Right atrium auricular region (tissue), 2 donors: ENCODE measurements around the gene MYCBP2. TPM values are rescaled to one million over a fixed set of nuclear protein-coding genes. Genes with fewer than 3 reads are reported as not detected.

Experiments
- DNase-seq: peaks from one replicate; pipeline ENCODE4 v3.0.0-alpha.2; 2019; ENCODE audit warnings: low spot score
- H3K27ac ChIP-seq, 2 donors: fragments of 200-600 bp; sonication (generic); 1 replicate in 1 of 2; 2 replicates in 1 of 2; pipeline ENCODE4 v1.5.1; 2016 to 2019
- H3K27me3 ChIP-seq, 2 donors: fragments of 200-600 bp; sonication (generic); one replicate each; pipeline versions ENCODE4 v1.5.1 to v1.6.0; 2017 to 2019
- H3K36me3 ChIP-seq: fragments of 200-600 bp; sonication (generic); one replicate; pipeline ENCODE4 v1.5.1; 2016
- H3K4me1 ChIP-seq, 2 donors: fragments of 200-600 bp; sonication (generic); one replicate each; pipeline versions ENCODE4 v1.5.1 to v1.6.0; 2017 to 2019
- H3K4me3 ChIP-seq, 2 donors: fragments of 200-600 bp; sonication (generic); 1 replicate in 1 of 2; 2 replicates in 1 of 2; pipeline ENCODE4 v1.5.1; 2017 to 2019; ENCODE audit warnings: mild to moderate bottlenecking in 1 of 2, moderate library complexity in 1 of 2
- H3K9me3 ChIP-seq, 2 donors: fragments of 200-600 bp; sonication (generic); one replicate each; pipeline ENCODE4 v1.5.1; 2019
- total RNA-seq, 2 donors: library from RNA; depleted of rRNA; stranded (reverse); fragments of >200 nt; gene quantifications; one replicate each; pipeline ENCODE4 v1.1.0, GENCODE V29; 2016
- TF ChIP-seq, protein P1 (sequence below), 2 donors: fragments of 200-600 bp; sonication (generic); IDR thresholded peaks; one replicate each; pipeline ENCODE4 v1.5.1; 2019; ENCODE audit warnings: antibody characterized with exemption in 2 of 2

The MYCBP2 gene
- total RNA-seq, 2 donors from 2014 or later, result 78.6 to 91.2 TPM

DNA sequence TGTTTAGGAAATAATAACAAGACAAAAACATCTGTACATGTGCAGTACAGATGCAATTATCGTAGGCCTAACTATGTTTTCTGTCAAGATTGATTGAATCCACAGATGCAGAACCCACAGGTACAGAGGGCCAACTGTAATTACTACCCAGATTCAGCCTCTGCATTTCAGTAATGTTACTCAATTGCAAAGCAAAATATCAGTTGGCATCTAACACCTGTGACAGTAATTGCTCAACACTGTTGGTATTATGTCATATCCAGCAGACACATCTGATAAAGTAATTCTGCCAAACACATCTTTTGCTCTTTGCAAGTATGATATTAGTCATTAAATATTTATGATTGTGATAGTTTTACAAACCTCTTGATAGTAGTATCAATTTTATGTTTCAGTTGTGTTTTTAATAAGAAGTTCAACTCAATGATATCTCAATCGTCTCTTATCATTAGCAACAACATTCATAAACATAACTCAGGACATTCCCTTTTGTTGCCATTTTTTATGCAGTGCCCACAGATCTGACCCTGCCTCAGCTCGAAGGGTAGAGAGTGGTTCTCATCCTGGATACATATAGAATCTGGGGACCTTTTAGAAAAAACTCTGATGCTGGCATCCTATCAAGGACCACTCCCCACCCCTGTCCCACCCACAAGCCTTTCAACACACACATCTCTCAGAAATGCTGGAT lies 104.7 kb downstream of the MYCBP2 start:
- H3K36me3 ChIP-seq, result peaks cover 37% of the 10 kb centered on the region
- DNase-seq, result no peak
- TF ChIP-seq, protein P1, sequence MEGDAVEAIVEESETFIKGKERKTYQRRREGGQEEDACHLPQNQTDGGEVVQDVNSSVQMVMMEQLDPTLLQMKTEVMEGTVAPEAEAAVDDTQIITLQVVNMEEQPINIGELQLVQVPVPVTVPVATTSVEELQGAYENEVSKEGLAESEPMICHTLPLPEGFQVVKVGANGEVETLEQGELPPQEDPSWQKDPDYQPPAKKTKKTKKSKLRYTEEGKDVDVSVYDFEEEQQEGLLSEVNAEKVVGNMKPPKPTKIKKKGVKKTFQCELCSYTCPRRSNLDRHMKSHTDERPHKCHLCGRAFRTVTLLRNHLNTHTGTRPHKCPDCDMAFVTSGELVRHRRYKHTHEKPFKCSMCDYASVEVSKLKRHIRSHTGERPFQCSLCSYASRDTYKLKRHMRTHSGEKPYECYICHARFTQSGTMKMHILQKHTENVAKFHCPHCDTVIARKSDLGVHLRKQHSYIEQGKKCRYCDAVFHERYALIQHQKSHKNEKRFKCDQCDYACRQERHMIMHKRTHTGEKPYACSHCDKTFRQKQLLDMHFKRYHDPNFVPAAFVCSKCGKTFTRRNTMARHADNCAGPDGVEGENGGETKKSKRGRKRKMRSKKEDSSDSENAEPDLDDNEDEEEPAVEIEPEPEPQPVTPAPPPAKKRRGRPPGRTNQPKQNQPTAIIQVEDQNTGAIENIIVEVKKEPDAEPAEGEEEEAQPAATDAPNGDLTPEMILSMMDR (IDR thresholded peaks at IDR 0.05), result no peak
- no peaks in the 10 kb centered on the region for H3K27me3 ChIP-seq
- H3K4me1 ChIP-seq, result no peaks in the 10 kb centered on the region
- H3K27ac ChIP-seq, result no peak overlapping the region
- H3K9me3 ChIP-seq, result no peaks in the 10 kb centered on the region
- H3K4me3 ChIP-seq, result no peak overlapping the region

DNA sequence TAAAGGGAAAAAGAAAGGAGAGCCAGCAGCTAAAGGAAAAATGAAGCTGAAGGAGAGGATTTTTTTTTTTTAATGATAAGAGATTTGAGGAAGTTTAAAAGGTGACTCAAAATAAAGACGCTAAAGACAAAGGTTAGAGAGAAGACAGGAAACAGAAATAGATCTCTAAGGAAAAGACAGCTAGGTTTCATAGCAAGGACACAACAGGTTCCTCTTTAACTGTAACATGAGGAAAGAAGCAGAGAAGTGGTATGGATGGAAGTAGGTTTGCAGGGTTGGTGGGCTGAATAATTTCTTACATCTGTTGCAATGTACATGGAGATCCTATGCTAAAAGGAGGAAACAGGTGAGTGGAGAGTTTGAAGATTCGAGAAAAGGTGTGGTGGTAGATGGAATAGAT lies 107.5 kb downstream of the MYCBP2 start:
- no peaks in the 10 kb centered on the region for H3K9me3 ChIP-seq
- no peaks in the 10 kb centered on the region for H3K27me3 ChIP-seq
- TF ChIP-seq, protein P1 (IDR thresholded peaks at IDR 0.05), result no peak
- DNase-seq, result no peak
- no peaks in the 10 kb centered on the region for H3K4me1 ChIP-seq
- H3K27ac ChIP-seq, result no peak overlapping the region
- H3K4me3 ChIP-seq, result no peak overlapping the region
- peaks cover 63% of the 10 kb centered on the region for H3K36me3 ChIP-seq

DNA sequence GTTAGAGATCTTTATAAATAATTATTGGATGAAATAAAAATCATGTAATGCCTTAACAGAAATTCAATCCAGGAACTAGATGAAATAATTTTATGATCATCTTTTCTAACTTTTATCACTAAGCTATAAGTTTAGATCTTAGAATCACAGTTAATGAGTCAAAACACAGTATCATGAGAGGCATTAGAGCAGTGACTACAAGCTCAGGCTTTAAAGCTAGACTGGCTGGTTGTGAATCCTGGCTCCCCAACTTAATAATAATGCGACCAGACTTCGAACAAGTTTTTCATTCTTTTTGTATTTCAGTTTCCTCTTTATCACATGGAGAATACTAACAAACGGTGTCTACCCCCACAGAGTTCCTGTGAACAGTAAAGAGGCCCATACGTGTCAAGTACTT lies 108.6 kb downstream of the MYCBP2 start:
- Histone ChIP-seq H3K9me3 (no peaks in the 10 kb centered on the region), H3K27me3 (no peaks in the 10 kb centered on the region), H3K4me3 (no peak overlapping the region), H3K4me1 (no peaks in the 10 kb centered on the region), H3K27ac (no peak overlapping the region), H3K36me3 (peaks cover 70% of the 10 kb centered on the region)
- no peak for DNase-seq
- TF ChIP-seq, protein P1 (IDR thresholded peaks at IDR 0.05), result no peak

DNA sequence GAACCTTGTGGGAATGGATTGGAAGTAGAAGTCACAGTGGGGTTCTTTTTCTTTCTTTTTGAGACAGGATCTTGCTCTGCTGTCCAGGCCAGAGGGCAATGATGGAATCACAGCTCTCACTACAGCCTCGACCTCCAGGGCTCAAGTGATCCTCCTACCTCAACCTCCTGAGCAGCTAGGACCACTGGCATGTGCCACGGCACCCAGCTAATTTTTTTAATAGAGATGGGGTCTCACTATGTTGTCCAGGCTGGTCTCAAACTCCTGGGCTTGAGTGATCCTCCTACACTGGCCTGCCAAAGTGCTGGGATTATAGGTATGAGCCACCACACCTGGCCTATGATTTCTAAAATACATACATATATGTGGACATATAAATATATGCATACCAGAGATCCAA lies 111.4 kb downstream of the MYCBP2 start:
- no peak for DNase-seq
- Histone ChIP-seq H3K27ac (no peak overlapping the region), H3K36me3 (peaks cover 62% of the 10 kb centered on the region)

DNA sequence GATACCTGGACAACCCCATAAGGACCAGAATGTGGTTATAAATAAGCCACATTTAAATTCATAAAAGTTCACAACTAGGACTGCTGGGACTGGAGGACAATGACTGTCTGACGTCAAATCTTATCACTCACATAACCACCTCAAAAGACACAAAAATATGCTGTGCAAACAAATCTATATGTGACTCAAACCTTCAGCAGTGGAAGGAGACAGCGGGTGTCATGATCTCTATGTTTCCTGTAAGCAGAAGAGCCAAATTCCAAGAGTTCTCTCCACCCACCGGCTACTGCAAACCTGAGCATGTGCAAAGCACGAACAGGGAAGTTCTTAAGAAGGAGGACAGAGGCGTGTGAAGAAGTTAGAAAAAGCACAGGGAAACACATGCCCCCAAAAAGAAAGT lies 113.2 kb downstream of the MYCBP2 start:
- H3K4me1 ChIP-seq, result no peaks in the 10 kb centered on the region

More for the DNA sequence above, 111.4 kb downstream of the MYCBP2 start:
- Histone ChIP-seq H3K9me3 (no peaks in the 10 kb centered on the region), H3K4me3 (no peak overlapping the region), H3K4me1 (no peaks in the 10 kb centered on the region), H3K27me3 (no peaks in the 10 kb centered on the region)
- TF ChIP-seq, protein P1 (IDR thresholded peaks at IDR 0.05), result no peak

More for the DNA sequence above, 113.2 kb downstream of the MYCBP2 start:
- Histone ChIP-seq H3K27me3 (no peaks in the 10 kb centered on the region), H3K27ac (no peak overlapping the region), H3K36me3 (peaks cover 64% of the 10 kb centered on the region), H3K4me3 (no peak overlapping the region), H3K9me3 (no peaks in the 10 kb centered on the region)
- no peak for DNase-seq
- TF ChIP-seq, protein P1 (IDR thresholded peaks at IDR 0.05), result no peak
